ENCODE data around the gene FARP1.
A peak's percentile ranks its signal among the peaks of the same experiment; 100 is the strongest.

Gene FARP1

DNA sequence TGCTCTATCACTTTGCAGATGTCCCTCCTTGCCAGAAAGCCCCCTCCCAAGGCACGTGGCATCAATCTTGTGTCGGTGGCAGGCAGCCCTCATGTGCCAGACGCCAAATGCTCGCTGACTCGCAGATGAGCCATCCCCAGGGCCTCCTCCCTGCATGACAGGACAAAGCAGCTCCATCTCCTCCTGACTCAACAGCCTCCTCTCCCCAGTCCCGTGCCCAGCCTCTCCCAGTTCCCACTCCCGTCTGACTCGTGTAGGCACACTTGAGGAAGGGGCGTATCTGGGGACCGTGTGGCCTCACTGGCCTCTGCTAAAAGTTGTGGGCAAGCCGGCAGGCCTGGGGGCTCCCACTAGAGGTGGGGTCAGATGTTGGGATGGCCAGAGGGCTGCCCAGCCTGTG is 300.4 kb downstream of the FARP1 start:
- H3K4me3 ChIP-seq (ENCODE audit: low read depth, low read length) = no peak overlapping the region
- peaks cover 83% of the 10 kb centered on the region for H3K36me3 ChIP-seq
- H3K27ac ChIP-seq = no peak overlapping the region
- no peak for DNase-seq
- TF ChIP-seq, protein P1, sequence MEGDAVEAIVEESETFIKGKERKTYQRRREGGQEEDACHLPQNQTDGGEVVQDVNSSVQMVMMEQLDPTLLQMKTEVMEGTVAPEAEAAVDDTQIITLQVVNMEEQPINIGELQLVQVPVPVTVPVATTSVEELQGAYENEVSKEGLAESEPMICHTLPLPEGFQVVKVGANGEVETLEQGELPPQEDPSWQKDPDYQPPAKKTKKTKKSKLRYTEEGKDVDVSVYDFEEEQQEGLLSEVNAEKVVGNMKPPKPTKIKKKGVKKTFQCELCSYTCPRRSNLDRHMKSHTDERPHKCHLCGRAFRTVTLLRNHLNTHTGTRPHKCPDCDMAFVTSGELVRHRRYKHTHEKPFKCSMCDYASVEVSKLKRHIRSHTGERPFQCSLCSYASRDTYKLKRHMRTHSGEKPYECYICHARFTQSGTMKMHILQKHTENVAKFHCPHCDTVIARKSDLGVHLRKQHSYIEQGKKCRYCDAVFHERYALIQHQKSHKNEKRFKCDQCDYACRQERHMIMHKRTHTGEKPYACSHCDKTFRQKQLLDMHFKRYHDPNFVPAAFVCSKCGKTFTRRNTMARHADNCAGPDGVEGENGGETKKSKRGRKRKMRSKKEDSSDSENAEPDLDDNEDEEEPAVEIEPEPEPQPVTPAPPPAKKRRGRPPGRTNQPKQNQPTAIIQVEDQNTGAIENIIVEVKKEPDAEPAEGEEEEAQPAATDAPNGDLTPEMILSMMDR (IDR thresholded peaks at IDR 0.05; ENCODE audit: low read depth, low read length) = no peak
- H3K27me3 ChIP-seq (ENCODE audit: insufficient read depth, low read depth, severe bottlenecking) = no peaks in the 10 kb centered on the region
- no peaks in the 10 kb centered on the region for H3K9me3 ChIP-seq (ENCODE audit: severe bottlenecking)

DNA sequence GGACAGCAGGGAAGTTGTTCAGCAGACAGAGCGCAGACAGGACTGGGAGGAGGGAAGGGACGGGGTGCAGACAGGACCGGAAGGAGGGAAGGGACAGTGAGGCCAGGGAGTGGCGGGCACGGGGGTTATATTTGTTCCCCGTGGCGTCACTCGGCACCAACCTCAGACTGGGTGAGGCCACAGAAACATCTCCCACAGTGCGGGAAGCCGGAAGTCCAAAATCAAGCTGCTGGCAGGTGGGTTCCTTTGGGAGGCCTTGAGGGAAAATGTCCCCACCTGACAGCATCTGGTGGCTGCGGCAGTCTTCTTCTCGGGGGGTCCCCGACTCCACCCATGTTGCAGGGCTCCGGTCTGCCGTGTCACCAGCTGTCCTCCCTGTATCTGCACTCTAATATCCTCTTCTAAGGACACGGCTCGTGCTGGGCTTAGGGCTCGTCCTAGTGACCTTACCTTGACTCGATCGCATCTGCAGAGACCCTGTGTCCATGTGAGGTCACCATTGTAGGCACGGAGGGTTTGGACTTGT is 301.0 kb downstream of the FARP1 start:
- Histone ChIP-seq H3K9me3 (ENCODE audit: severe bottlenecking) (no peaks in the 10 kb centered on the region), H3K4me3 (ENCODE audit: low read depth, low read length) (no peak overlapping the region), H3K27ac (no peak overlapping the region), H3K27me3 (ENCODE audit: insufficient read depth, low read depth, severe bottlenecking) (no peaks in the 10 kb centered on the region), H3K36me3 (peaks cover 85% of the 10 kb centered on the region)
- TF ChIP-seq, protein P1 (IDR thresholded peaks at IDR 0.05; ENCODE audit: low read depth, low read length) = no peak
- no peak for DNase-seq

DNA sequence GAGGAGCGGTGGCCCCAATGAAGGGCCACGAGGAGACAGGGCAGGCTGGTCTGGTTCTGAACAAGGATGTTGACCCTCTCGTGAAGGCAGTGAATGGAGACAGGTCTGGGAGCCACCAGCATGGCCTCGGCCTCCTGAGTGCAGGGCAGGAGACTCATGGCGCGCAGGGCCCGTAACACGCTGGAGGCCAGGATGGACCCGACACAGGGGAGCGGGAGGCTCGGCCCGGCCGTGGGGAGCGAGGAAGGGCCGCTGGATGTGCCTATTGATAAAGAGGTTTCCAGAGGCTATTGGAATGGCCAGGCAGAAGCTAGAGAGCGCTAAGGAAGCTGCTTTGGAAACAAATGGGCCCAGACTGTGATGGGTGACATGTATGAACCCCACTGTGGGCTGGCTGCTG is 301.5 kb downstream of the FARP1 start:
- Histone ChIP-seq H3K9me3 (ENCODE audit: severe bottlenecking) (no peaks in the 10 kb centered on the region), H3K27ac (no peak overlapping the region), H3K36me3 (peaks cover 85% of the 10 kb centered on the region), H3K27me3 (ENCODE audit: insufficient read depth, low read depth, severe bottlenecking) (no peaks in the 10 kb centered on the region), H3K4me3 (ENCODE audit: low read depth, low read length) (no peak overlapping the region)
- TF ChIP-seq, protein P1 (IDR thresholded peaks at IDR 0.05; ENCODE audit: low read depth, low read length) = no peak
- no peak for DNase-seq

DNA sequence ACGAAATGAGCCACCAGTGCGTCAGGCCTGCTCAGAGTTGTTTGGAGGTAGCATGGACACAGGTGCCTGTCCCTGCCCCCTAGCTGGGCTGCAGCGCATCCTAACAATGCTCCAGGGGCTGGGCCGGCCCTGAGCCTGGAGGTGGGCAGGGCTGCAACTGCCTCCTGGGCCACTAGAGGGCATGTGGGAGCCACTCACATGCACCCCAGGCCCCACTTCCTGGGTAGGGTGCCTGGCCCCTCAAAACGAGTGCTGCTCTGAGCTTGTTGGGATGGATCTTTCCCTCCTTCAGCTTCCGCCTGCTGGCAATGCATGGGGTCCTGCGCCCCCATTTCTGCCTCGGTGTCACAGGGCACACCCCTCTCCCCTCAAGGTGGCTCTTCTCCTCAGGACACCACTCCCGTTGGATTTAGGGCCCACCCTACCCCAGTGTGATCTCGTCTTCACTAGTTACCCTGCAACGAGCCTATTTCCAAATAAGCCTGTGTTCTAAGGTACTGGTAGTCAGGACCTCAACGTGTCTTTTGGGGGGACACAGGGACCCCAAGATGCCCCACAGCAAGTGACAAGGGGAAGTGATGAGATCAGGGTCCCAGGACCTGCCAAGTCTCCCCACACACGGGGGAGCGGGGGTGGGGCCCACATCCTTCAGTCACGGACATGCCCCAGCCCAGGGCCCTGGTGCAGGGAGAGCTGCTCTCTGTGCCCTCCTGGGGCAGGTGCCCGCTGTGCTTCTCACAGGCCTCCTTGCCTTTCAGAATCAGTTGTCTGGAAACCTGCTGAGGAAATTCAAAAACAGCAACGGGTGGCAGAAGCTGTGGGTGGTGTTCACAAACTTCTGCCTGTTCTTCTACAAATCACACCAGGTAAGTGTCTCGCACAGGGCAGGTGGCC is 302.7 kb downstream of the FARP1 start:
- Histone ChIP-seq H3K27me3 (ENCODE audit: insufficient read depth, low read depth, severe bottlenecking) (no peaks in the 10 kb centered on the region), H3K4me3 (ENCODE audit: low read depth, low read length) (no peak overlapping the region), H3K27ac (no peak overlapping the region), H3K36me3 (peaks cover 88% of the 10 kb centered on the region), H3K9me3 (ENCODE audit: severe bottlenecking) (no peaks in the 10 kb centered on the region)
- DNase-seq = peak; percentile 87
- TF ChIP-seq, protein P1 (IDR thresholded peaks at IDR 0.05; ENCODE audit: low read depth, low read length) = peak; percentile 100

DNA sequence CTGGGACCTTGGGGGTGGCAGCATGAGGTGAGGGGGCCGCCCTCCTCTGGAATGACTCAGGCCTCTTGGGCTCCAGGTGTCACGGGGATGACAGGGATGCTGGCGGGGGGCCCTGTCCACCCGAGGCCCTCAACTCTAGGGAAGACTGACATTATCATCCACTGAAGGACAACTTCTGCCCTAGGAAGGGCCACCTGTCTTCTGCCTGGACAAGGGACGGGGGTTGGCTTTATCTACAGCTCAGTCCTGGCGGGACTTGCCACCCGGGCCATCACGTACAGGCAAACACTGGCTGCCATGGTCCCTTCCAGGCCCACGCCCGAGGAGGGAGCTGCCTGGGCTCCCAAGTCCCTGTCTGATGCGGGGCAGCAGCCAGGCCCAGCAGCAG is 303.3 kb downstream of the FARP1 start:
- peaks cover 86% of the 10 kb centered on the region for H3K36me3 ChIP-seq
- H3K27ac ChIP-seq = no peak overlapping the region
- H3K4me3 ChIP-seq (ENCODE audit: low read depth, low read length) = no peak overlapping the region
- H3K9me3 ChIP-seq (ENCODE audit: severe bottlenecking) = no peaks in the 10 kb centered on the region
- TF ChIP-seq, protein P1 (IDR thresholded peaks at IDR 0.05; ENCODE audit: low read depth, low read length) = no peak
- H3K27me3 ChIP-seq (ENCODE audit: insufficient read depth, low read depth, severe bottlenecking) = no peaks in the 10 kb centered on the region
- DNase-seq = no peak
